GM12872 (cell line): ENCODE results near the gene DCP1A.

Experiments used
- TF ChIP-seq, protein P1 (sequence below): IDR thresholded peaks from 3 replicates; pipeline ENCODE4 v1.5.1; 2011; ENCODE audit warnings: low read depth, mild to moderate bottlenecking, low read length, moderate library complexity; ENCODE audit not compliant: insufficient read depth

DCP1A gene

GRCh38 chr3:53342353-53342752 is 5.0 kb downstream of the DCP1A start:
- TF ChIP-seq, protein P1, sequence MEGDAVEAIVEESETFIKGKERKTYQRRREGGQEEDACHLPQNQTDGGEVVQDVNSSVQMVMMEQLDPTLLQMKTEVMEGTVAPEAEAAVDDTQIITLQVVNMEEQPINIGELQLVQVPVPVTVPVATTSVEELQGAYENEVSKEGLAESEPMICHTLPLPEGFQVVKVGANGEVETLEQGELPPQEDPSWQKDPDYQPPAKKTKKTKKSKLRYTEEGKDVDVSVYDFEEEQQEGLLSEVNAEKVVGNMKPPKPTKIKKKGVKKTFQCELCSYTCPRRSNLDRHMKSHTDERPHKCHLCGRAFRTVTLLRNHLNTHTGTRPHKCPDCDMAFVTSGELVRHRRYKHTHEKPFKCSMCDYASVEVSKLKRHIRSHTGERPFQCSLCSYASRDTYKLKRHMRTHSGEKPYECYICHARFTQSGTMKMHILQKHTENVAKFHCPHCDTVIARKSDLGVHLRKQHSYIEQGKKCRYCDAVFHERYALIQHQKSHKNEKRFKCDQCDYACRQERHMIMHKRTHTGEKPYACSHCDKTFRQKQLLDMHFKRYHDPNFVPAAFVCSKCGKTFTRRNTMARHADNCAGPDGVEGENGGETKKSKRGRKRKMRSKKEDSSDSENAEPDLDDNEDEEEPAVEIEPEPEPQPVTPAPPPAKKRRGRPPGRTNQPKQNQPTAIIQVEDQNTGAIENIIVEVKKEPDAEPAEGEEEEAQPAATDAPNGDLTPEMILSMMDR = no peak

GRCh38 chr3:53337167-53337940 is 10.0 kb downstream of the DCP1A start:
- TF ChIP-seq, protein P1 = no peak

DNA sequence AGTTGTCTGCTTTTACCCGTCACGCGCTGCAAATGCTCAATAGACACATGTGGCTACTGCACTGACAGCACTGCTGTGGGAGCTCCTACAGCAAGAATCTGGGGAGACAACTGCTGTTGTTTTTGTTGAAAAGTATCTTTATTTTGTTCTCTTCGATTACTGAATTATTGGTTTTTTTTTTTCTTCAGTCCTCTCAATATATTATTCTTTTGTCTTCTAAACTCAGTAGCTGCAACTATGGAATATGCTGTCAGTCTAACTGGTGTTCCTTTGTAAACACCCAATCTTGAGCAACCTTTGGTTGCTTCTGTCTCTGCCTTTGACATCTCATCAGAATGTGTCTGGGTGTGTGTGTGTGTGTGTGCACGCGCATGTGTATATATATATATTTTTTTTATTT is 12.6 kb downstream of the DCP1A start:
- TF ChIP-seq, protein P1 = no peak

- TF ChIP-seq, protein P1 = no peak
Measured at GRCh38 chr3:53331871-53332270, 15.5 kb downstream of the DCP1A start.

DNA sequence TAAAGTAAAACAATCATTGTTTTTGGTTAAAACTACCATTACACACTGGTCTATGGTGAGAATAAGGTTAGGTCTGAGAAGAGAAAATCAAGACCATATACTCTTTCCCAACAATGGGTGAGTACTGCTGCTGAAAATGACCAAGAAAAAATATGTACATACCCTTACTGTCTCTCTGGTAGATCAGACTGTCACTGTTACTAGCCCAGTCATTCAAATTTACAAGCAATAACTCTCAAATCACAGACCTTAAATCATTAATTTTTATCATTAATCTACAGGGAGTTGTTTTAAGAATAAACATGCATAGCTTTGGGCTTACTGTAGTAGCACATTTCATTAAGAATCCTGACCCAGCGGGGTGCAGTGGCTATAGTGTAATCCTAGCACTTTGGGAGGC is 17.4 kb downstream of the DCP1A start:
- TF ChIP-seq, protein P1 = no peak

DNA sequence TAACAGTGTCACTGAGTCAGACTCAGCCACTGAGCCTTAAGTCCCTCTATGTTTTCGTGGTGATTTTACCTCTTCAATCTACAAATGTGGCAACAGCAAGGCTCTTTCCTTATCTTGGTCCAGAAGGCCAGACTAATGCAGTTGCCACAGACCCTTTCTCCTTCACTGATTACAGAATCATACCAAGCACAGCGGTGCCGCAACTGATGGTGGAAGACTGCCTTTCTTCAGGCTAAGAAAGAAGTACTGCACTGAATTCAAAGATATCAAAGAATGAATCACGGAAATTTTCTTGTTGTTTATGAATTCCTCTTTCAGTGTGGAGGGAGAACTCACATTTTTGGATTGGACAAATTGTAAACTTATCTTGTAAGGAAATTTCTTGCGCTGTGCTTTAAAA is 18.6 kb downstream of the DCP1A start:
- TF ChIP-seq, protein P1 = no peak

DNA sequence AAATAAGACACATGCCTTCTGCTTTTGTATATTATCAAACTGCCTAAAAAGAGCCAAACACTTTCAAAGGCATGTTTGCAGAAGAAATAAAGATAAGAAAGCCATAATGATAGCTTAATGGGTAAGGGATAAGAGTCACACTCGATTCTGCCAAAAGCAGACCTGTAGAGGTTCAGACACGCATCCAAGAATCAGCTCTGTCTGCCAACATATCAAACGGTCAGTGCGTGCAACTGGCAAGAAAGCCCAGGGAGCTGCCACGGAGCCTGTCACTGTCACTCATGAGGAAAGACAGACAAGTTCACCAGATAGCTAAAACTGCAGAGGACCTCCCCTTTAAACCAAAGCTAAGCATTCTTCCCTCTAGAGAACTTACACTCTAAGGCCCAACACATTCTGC is 23.2 kb downstream of the DCP1A start:
- TF ChIP-seq, protein P1 = no peak
